NCI-H524 (cell line): Measurements from ENCODE around the gene SEC61A1.

Experiments
- DNase-seq, 2 experiments: peaks; one replicate each; lab custom pipeline; 2025; lab: John Stamatoyannopoulos, UW

SEC61A1 gene

GRCh38 chr3:128078322-128078721, 26.1 kb downstream of the SEC61A1 start:
- DNase-seq: no peak

GRCh38 chr3:128078875-128079274, 26.6 kb downstream of the SEC61A1 start:
- no peak for DNase-seq

GRCh38 chr3:128079823-128080222, 27.6 kb downstream of the SEC61A1 start:
- no peak for DNase-seq

- DNase-seq: no peak
Measured at GRCh38 chr3:128080323-128081080, 28.3 kb downstream of the SEC61A1 start.

DNA sequence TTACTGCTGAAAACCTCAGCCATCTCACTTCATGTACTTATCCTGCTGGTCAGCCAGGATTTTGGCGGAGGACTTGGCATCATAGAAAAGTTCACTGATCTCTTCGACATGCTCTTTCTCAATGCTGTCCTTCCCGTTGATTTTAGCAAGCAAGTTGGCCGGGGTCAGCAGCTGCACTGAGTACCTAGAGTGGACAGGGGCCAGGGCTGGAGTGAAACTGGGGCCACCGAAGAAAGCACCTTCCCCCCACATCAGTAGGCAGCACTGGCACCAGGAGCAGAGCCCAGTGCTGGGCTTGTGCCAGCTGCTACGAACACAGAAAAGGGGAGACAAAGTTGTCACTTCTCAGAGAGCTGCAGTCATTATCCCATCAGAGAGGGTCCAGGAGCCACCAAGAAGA, 29.0 kb downstream of the SEC61A1 start:
- DNase-seq: no peak

- DNase-seq: no peak
Measured at GRCh38 chr3:128081846-128082245, 29.6 kb downstream of the SEC61A1 start.

GRCh38 chr3:128082546-128082945, 30.3 kb downstream of the SEC61A1 start:
- DNase-seq: no peak

DNA sequence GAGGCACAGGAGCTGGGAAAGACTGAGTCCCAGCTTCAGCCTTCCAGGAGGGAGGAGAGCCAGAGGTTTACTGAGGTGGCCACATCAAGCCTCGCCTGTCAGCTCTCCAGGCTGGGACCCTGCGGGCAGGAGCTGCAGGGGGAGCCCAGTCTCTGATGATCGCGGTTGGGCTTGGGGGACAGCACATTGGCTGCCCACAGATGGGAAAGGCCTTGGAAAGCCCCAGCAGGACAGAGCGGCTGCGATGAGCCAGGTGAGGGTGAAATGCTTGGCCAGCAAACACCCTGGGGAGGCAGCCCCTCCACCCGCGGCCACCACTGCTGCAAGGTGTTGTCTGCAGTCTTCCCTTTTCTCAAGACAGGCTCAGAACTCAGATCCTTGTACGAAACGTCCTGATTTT, 31.2 kb downstream of the SEC61A1 start:
- DNase-seq: no peak

GRCh38 chr3:128083980-128084674, 31.9 kb downstream of the SEC61A1 start:
- no peak for DNase-seq

DNA sequence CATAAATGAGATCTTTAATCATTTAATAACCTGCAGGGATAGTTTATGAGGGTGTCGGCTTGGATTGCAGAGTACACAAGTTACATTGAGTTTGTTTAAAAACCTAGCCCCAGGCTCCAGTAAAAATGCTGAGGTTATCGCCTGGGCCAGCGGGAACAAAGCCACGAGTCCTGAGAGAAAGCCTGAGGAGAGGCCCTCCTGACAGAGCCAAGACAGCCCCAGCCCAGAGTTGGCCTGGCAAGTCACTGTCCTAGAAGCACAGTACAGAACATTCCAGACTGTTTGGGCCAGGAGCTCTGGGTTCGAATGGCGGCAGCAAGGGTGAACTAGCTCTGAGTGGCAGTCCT, 32.4 kb downstream of the SEC61A1 start:
- no peak for DNase-seq

- no peak for DNase-seq
Measured at GRCh38 chr3:128089135-128089534, 36.9 kb downstream of the SEC61A1 start.

DNA sequence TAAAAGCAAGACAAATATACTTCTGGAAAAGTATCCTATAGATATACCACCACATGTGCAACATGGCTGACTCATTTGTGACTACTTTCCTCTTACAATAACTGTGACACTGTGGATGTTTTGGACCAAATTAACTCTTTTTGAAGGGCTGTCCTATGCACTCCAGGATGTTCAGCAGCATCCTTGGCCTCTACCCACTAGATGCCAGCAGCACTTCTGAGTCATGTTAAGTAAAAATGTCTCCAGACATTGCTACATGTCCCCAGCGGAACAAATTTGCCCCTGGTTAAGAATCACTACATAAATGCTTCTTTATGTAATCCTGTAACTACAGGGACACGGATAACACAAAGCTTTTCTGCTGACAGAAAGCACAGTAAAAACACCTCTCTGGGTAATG, 39.3 kb downstream of the SEC61A1 start:
- DNase-seq: no peak

DNA sequence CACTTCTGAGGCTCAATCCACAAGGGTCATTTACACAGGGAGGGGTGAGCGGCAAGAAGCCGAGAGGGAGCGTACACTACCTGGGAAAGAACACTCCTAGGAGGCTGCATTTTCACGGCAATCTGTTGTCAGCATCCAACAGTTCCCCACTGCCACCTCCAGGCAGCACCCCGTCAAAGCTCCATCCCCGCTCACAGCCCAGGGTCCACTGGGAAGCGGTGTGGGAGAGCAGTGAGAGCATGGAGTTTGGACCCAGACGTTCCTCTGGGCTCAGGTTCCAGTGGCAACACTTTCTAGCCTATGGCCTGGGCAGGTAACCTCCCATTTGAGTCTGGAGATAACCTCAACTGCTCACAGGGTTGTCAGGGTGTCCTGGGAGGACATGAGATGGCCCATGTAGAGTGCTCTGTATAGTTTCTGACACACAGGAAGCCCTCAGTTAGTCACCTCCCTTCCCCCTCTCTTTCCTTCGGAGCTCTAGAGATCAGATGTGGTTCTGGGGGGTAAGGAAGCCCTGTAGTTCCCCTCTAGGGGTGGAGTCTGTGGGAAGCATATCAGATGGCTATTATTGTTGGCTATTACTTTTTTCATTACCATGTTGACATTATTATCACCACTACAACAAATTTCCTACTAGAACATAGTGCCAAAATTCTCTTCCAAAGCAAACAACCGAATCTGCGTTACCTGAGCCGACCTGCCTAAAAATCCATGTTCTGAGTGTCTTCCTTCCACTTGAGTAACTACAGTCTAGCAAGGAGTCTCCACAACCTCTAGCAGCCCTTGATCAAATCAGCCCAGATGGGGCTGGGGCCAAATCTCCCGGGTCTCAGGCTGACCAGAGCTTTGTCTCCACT, 42.3 kb downstream of the SEC61A1 start:
- DNase-seq: no peak

DNA sequence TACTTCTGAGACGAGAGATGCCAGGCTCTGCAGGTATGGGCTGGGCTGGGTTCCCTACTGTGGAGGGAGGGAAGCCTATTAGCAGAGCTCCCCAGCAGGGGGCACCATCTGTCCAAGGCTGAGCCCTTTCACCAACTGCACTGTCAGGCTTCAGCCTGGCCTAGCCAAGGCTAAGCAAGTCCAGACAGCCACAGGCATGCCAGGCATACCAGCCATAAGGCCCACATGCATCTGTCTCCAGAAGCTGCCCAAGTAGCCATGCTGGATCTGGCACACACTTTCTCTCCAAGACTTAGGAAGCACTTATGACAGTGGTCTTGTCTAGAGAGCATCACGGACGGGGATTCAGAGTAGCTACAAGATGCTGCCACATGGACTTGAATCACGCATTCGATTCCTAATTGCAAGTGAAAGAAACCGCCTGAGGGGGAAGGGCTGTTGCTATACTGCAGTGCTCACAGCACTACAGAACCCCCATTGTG, 43.0 kb downstream of the SEC61A1 start:
- DNase-seq: peak; percentile 45 to 85

- DNase-seq: no peak
Measured at GRCh38 chr3:128098234-128098633, 46.0 kb downstream of the SEC61A1 start.

GRCh38 chr3:128100161-128100560, 47.9 kb downstream of the SEC61A1 start:
- DNase-seq: no peak

DNA sequence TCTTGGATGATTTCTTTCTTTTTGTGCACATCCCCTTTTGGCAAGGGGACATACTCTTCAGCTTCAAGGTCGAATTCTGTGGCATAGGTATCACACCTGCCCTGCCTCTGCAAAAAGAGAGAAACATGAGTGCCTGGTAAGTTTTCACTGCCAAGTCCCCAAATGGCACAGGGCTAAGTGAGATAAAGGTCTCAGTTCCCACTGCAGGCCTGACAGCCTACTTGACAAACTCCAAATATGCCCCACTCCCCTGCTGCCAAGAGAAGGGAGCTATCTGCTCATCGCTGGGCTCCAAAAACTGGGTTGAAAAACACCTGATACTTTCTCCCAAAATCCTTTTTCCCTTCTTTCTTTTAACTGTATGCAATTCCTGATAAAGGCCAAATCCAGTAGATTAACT, 48.4 kb downstream of the SEC61A1 start:
- DNase-seq: no peak

DNA sequence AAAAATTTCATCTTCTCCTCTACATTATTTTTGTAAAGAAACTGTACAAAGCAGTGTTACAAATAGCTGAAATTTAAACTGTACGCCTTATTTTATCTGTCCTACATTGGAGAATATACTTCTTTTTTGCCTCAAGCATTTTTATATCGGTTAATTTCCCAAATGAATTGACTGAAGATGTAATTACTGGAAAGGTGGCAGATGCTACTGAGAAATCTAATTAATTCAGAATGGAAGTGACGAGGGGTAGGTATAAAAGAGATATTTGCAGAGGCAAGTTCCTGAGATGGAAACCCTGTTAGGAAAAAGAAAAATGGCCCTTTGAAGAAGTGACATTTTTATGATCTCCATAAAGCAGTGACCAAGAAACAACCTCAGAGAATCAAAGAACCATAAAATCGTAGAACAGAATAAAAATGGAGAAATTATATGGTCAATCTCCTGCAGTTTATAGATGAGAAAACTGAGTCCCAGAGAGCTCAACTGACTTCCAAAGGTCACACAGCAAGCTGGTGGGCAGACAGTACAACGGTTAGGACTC, 51.0 kb downstream of the SEC61A1 start:
- no peak for DNase-seq

GRCh38 chr3:128107834-128108233, 55.6 kb downstream of the SEC61A1 start:
- no peak for DNase-seq

- no peak for DNase-seq
Measured at GRCh38 chr3:128111147-128111546, 58.9 kb downstream of the SEC61A1 start.

DNA sequence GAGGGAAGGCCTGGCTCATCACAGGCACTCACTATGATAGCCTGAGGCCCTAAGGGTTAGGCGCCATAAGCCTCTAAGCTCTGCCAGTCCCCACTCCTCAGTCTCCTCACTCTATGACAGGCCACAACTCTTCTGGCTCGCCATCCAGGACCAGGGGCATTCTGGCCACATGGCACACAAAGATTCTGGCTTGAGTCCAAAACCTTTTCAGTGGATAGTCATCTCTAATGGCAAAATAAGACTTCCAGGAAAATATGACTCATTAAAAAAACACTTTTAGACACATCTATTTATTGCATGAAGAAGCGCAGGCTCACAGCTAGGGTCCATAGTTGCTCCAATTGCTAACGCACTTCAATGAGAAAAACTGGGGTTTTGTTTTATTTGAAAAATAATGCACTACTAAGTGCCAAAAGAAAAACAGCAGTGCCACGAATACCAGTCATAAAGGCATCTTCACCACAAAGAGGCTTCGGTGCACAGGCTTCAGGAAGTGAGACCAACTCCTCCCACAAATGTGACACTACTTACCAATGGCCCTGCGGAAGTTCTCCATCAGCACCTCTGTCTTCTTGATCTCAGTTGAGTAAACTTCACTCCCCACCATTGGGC, 60.2 kb downstream of the SEC61A1 start:
- DNase-seq: no peak
